CD4-positive, alpha-beta T cell treated with Interleukin-6 for 4 hours (primary cell): ENCODE results near the gene BARHL2.

Source experiments
- DNase-seq: peaks from one replicate; pipeline ENCODE4 v3.0.0-alpha.2; 2020; ENCODE audit warnings: mixed read lengths

The BARHL2 gene

GRCh38 chr1:90716552-90717355 is at the start of gene BARHL2:
BARHL2 (minus strand) TSS chr1:90717302; CDS start chr1:90717195, 107 bp downstream.
- no peak for DNase-seq

- DNase-seq = no peak
Measured at GRCh38 chr1:90763930-90764329, 46.8 kb upstream of the BARHL2 start.

- no peak for DNase-seq
Measured at GRCh38 chr1:90763506-90763905, 46.4 kb upstream of the BARHL2 start.

- DNase-seq = no peak
Measured at GRCh38 chr1:90761781-90762589, 44.9 kb upstream of the BARHL2 start.

GRCh38 chr1:90761156-90761555 is 44.1 kb upstream of the BARHL2 start:
- no peak for DNase-seq

- no peak for DNase-seq
Measured at GRCh38 chr1:90753556-90753955, 36.5 kb upstream of the BARHL2 start.

GRCh38 chr1:90748668-90749067 is 31.6 kb upstream of the BARHL2 start:
- no peak for DNase-seq

- no peak for DNase-seq
Measured at GRCh38 chr1:90746857-90747256, 29.8 kb upstream of the BARHL2 start.

- no peak for DNase-seq
Measured at GRCh38 chr1:90745972-90746371, 28.9 kb upstream of the BARHL2 start.

GRCh38 chr1:90732136-90732535 is 15.0 kb upstream of the BARHL2 start:
- DNase-seq = no peak

GRCh38 chr1:90731382-90732050 is 14.4 kb upstream of the BARHL2 start:
- no peak for DNase-seq

GRCh38 chr1:90730243-90731022 is 13.3 kb upstream of the BARHL2 start:
- DNase-seq = no peak

- DNase-seq = no peak
Measured at GRCh38 chr1:90729504-90730242, 12.6 kb upstream of the BARHL2 start.

GRCh38 chr1:90728502-90729287 is 11.6 kb upstream of the BARHL2 start:
- no peak for DNase-seq

GRCh38 chr1:90727917-90728501 is 10.9 kb upstream of the BARHL2 start:
- no peak for DNase-seq

- DNase-seq = no peak
Measured at GRCh38 chr1:90726986-90727480, 9.9 kb upstream of the BARHL2 start.

GRCh38 chr1:90726425-90726985 is 9.4 kb upstream of the BARHL2 start:
- no peak for DNase-seq

GRCh38 chr1:90725657-90726424 is 8.7 kb upstream of the BARHL2 start:
- no peak for DNase-seq

GRCh38 chr1:90724926-90725656 is 8.0 kb upstream of the BARHL2 start:
- no peak for DNase-seq
